ENCODE data around the gene SCLY.

SCLY gene

DNA sequence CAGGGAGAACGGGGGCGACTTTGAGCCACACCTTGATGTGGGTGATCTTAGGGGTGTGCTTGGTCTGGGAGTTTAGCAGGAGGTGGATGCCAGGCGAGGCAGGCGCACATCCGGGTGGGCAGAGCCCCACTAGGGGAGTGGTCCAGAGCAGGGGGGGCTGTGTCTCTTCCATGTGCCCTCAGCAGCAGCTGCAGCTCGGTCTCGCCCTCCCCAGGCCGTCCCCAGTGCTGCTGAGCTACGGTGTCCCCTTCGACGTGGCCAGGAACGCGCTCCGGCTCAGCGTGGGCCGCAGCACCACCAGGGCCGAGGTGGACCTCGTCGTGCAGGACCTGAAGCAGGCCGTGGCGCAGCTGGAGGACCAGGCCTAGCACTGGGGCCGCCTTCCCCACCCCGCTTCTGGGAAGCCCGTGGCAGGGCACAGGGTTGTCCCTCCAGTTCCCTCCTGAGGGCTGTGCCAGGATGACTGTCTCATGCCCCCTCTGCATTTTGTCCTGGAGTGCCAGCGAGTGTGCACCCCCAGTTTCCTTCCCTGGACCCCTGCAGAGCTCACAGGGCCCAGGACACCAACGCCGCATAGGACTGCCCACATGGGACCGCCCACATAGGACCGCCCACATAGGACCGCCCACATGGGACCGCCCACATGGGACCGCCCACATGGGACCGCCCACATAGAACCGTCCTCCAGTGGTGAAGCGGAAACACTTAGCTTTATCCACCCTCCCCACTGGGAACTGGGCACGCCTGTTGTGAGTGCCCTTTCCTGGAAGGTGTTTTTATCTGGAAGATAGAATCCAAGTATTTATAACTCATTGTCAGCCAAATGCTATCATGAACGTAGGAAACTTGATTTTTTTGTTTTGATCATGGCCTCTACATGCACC, 37.4 kb downstream of the SCLY start:
- no peak for DNase-seq

DNA sequence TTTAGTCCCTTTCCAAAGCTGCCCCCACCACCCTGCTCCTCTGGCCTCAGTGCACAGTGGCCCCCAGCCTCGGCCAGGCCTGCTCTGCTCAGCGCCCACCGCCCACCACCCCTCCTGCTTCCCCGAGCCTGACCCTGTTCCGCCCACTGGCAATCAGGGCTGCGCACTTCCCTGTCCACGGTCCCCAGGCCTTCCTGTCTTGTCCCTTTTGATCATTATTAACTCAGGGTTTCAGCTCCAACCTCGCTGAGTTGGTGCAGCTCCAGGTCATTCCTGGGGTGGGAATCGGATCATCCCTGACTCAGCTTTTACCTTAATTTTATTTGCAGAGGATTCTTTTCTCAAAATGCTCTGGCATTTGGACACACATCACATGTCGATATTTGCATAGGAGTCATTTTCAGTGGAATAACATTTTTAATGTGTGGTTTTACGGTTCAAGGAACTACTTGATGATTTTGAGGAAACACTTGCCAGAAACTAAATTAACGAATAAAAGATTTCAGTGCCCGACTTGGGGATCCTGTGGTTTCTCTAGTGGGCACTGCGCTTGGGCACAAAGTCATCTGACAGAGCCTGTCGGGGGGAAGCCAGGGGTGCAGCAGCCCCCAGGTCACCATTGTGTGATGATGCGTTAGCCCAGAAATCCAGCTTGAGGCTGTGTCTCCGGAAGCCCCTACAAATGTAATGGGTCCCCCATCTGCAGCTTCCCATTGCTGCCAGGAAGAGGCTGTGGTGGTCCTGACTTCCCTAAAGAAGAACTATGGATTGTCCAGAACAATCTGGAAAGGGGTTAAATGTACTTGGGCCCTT, 38.3 kb downstream of the SCLY start:
- DNase-seq = no peak

- no peak for DNase-seq
These were observed 38.9 kb downstream of the SCLY start for GRCh38 chr2:238099714-238100048.

GRCh38 chr2:238100049-238100820, 39.4 kb downstream of the SCLY start, which contains the start of gene ESPNL:
TSS of gene ESPNL (plus strand) at chr2:238100340. CDS start at chr2:238100420, 80 bp downstream.
- no peak for DNase-seq

GRCh38 chr2:238100821-238101771, 40.3 kb downstream of the SCLY start:
- no peak for DNase-seq

DNA sequence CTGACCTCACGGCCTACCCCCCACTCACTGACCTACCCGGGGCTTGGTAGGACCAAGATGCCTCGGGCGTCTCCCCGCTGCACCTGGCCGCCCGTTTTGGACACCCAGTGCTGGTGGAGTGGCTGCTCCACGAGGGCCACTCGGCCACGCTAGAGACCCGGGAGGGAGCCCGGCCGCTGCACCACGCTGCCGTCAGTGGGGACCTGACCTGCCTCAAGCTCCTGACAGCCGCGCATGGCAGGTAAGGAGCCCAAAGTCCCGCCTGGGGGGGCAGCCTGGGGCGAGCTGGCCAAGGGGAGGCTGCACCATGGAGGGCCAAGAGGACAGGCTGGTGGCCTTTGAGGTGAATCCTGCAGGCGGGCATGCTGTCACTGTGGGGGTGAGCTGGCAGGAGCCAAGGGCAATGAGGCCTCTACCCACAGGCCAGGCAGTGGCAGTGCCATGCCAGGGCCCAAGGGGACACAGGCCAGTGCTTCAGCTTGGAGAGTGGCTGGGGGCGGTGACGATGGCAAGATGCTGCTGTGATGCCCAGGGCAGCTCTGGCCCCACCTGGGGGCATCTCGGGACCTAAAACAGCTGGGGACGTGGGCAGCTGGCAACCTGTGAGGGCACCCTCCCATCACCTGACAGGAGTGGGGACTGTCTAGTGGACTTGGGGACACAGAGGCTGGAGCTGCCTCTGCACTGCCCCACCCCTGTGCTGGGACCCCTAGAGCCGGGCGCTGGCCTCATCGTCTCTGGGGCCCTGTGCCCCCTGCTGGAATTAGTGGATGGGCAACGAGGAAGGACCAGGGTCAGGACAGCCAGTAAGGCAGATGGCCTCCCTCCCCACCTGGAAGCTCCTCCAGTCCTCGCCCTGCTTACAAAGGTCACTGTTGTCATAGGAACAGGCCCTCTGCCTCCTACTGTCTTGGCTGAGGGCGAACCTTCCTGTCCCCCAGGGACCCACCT, 41.4 kb downstream of the SCLY start:
- no peak for DNase-seq

DNA sequence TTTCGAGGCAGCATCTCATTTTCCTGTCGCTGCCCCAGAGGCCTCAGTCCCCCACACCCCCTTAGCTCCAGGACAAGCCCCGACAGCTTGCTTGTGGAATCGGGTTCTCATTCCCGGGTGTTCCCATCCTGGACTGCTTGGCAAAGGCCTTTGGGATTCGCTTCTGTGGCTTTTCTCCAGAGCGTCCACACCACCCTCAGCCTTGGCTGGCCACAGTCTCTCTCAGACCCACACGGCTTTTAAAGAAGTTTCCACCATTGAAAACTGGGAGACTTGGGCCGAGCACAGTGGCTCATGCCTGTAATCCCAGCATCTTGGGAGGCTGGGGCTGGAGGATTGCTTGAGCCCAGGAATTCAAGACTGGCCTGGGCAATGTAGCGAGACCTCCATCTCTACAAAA, 42.1 kb downstream of the SCLY start:
- no peak for DNase-seq

- DNase-seq = no peak
These were observed 42.8 kb downstream of the SCLY start for GRCh38 chr2:238103465-238104225.

GRCh38 chr2:238104226-238104690, 43.5 kb downstream of the SCLY start:
- no peak for DNase-seq

DNA sequence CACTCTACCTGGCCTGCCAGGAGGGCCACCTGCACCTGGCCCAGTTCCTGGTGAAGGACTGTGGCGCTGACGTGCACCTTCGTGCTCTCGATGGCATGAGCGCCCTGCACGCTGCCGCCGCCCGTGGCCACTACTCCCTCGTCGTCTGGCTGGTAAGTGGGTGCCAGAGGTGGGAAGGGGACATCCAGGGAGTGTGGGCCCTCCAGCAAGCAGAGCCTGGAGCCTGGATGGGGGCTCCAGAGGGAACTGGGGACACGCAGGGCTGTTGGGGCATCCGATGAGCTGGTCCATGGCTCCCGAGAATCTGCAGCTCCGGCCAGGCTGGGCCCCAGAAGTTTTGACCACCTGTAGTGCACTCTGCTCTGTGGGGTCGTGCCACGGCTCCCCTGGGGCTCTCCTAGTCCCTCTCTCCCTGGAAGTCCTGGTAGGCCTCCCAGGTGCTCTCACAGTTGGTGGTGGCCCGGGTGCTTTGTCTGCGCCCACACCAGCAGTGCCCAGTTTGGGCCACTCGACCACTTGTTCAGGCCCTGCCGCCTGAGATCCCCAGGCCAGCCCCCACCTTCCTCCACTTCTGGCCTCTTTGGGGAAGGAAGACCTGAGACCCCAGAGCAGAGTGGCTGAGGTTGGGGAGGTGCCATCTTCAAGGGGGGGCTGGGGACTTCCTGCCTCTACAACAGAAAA, 44.0 kb downstream of the SCLY start:
- DNase-seq = no peak

DNA sequence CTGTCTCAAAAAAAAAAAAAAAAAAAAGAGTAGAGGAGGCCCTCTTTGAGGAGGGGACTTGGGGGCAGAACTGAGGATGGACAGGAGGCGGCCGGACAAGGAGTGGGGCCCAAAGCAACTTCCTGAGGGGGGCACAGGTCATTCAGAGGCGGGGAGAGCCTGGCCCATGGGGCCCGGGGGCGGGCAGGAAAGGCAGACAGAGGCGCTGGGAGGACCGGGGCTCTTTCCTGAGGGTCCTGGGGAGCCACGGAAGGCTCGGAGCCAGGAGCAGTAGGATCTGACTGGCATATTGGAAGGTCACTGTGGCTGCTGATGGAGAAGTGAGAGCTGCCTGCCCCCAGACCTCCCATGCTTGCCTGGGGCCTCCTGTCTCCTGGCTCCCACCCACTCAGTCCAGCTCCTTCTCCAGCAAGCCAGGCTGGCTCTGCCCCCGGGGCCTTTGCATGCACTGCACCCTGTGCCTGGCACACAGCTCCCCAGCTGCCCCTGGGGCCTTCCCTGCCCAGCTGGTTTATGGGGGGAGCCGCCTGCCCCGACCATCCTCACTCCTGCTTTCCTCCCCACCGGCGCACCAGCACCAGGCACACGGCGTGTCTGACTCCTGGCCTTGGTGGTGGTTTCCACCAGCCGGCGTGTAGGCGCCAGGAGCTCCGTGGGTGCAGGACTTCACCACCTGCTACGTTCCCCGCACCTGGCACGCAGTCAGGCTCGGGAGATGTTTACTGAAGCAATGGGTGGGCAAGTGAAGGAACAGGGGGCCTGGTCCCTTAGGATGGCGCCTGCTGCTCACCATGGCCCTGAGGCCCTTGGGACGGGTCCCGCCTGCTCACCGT, 44.9 kb downstream of the SCLY start:
- DNase-seq = no peak

DNA sequence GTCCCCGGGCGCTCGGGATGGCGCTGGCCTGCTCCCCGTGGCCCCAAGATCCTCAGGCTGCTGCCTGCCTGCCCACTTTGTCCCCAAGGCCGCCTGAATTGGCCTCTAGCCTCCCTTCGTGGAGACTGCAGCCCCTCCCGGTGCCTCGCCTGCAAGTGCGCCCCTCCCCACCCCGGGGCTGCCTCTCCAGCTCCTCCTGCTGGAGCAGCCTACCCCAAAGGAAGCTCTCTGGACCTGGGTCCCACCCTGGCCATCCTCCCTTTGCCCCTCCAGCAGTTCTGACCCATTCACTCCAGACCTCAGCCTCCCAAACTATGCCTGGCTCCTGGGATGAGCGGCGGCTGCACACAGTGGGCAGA, 45.5 kb downstream of the SCLY start:
- DNase-seq = no peak

DNA sequence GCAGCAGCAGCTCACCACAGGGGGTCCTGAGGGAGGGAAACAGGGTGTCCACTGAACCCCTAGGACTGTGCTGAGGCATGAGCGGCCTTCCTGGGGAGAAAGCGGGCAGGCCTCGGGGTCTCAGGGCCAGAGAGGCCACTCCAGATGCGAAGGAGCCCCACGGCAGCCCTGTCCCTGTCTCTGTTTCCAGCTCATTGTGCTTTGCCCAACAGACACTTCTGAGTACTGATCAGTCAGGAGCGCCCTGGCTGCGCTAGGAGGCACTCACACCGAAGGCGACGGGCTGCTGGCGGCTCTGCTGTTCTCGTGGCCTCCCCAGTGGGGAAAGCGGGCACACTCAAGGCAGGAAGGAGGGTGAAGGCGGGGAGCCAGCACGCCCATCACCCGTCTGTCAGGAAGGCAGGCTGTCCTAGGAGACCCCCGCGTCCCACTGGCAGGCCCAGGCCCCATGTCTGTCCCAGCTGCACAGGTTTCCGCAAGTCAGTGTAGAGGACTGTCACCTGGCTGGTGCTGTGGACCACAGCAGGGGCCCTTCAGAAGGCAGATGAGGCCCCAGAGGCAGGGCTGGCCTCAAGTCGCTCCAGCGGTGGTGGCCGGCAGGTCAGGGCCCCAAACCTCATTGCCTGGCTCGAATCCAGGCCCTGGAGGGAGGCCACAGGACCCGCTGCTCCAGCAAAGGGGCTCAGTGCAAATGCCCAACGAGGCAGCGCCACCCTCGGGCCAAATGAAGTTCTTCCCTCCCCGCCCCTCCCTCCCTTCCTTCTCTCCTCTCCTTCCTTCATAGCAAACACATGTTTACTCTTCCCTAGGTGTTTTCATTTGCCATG, 46.1 kb downstream of the SCLY start:
- DNase-seq = no peak

DNA sequence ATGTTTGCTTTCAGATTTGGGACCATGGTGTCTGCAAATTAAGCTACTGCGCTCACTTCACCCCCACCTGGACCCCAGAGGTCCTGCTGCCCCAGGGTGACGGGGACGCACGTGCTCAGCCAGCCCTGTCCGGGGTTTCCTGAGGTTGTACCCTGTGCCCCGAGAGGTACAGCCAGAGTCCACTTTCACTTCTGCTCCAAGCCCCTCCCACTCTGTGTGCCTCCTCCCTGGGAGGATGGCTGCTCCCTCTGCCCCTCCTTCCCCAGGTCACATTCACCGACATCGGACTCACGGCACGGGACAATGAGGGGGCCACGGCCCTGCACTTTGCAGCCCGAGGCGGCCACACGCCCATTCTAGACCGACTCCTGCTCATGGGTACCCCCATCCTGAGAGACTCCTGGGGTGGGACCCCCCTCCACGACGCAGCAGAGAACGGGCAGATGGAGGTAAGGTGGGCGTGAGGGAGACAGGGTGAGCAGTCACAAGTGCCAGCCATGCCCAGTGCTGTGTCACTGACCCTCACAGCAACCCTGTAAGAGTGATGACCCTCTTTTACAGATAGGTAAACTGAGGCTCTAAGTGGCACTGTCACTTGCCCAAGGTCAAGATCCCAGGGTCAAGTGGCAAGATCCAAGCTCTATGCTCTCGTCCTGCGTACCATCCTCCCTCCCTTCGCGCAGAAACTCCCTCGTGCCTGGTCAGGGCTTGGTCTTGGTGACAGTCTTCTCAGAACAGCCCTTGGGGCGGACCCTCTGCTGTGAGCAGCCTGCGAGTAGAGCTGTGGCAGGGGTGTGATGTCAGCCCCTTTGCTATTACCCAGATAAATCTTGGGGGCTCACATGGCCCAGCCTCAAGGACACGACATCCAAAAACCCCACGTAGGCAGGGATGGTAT, 47.0 kb downstream of the SCLY start:
- DNase-seq = no peak

DNA sequence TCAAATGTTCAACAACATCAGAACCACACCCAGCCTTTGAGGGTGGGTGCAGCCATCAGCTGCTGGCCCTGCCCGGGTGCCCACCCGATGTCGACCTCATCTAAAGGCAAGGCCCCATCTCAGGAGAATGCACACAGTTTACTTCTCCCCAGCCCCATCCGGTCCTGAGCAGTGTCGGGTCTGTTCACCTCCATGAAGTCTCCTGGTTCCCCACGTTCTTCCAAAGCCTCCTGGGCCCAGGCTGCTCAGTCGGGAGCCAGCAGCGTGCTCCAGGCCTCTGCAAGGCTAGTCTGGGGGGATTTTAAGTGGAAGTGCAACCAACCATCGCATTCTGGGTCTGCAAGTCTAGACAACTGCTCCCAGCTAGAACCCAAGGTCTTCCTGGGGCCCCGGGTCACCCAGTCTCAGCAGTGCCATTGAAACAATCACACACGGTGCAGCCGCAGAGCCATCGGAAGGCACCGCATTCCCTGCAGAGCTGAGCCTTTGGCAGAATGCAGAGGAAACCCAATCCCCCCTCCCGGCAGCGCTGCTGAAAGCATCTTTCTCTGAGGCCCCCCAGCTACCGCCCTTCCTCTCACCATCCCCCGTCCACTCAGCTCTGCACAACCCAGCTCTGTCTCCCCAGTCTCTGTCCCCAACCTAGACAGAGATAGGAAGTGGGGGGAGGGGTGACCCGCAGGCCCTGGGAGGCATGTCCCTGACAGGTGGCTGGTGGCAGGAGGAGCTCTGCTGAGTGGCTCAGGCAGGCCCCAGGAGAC, 47.8 kb downstream of the SCLY start:
- no peak for DNase-seq
